Posterior vena cava (tissue), 2 donors: ENCODE results near the gene RPL36AL. TPM values are rescaled to one million over a fixed set of nuclear protein-coding genes. Genes with fewer than 3 reads are reported as not detected.
"Not testable (repeated sequence)": the region's sequence is repeated elsewhere in the genome, so short reads cannot be mapped to it uniquely, and the experiment has no call there.

Source experiments
- DNase-seq: peaks from one replicate; pipeline ENCODE4 v3.0.0-alpha.2; 2020; ENCODE audit warnings: low spot score
- intact Hi-C, 2 donors: fragments of 100-400 bp; cut with DNase I; formaldehyde crosslinking; loops; one replicate each; pipeline versions ENCODE4 v1.14.1 to v1.14.2; 2022 to 2023
- total RNA-seq, 2 donors: library from RNA; stranded (reverse); fragmentation: NEBNext Ultra II Directional; extraction: Animal tissue kit (Norgen Biotek cat#: 25700); gene quantifications; one replicate each; pipeline ENCODE4 v1.2.1, GENCODE V29; 2021
- donor health status: DM: yes; HTN: yes; CAD: no.
- donor health status: DM: yes; HTN: yes; CAD: no.

The RPL36AL gene
- total RNA-seq, 2 donors from 2014 or later = 130 to 144 TPM

DNA sequence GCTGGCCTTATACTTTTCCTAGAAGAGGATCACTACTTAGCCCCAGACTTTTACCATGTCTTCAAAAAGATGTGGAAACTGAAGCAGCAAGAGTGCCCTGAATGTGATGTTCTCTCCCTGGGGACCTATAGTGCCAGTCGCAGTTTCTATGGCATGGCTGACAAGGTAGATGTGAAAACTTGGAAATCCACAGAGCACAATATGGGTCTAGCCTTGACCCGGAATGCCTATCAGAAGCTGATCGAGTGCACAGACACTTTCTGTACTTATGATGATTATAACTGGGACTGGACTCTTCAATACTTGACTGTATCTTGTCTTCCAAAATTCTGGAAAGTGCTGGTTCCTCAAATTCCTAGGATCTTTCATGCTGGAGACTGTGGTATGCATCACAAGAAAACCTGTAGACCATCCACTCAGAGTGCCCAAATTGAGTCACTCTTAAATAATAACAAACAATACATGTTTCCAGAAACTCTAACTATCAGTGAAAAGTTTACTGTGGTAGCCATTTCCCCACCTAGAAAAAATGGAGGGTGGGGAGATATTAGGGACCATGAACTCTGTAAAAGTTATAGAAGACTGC is 1.7 kb upstream of the RPL36AL start:
- intact Hi-C loops = no loop called here
- no peak for DNase-seq

- intact Hi-C loops = no loop called here
Measured at GRCh38 chr14:49621114-49621881, 872 bp upstream of the RPL36AL start.

DNA sequence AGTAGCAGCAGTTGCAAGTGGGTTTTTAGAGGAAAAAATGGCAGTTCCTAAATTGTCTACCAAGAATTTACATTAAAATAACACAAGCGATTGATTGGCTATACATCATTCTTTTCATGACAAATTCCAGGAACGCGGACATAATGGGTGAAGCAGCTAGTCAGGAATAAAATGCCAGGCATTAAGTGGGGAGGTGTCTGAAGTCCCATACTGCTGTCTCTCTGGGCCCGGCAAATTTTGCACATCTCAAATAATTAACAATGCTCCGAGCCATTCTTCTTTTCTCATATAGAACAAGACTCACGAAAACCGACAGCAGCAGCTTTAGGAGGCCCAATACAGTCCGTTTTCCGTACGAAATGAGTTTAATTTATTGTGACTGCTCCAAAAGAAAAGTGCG is 696 bp downstream of the RPL36AL start:
- intact Hi-C loops = no loop called here
- no peak for DNase-seq

More at GRCh38 chr14:49621114-49621881, 872 bp upstream of the RPL36AL start:
- DNase-seq = peak; percentile 96

DNA sequence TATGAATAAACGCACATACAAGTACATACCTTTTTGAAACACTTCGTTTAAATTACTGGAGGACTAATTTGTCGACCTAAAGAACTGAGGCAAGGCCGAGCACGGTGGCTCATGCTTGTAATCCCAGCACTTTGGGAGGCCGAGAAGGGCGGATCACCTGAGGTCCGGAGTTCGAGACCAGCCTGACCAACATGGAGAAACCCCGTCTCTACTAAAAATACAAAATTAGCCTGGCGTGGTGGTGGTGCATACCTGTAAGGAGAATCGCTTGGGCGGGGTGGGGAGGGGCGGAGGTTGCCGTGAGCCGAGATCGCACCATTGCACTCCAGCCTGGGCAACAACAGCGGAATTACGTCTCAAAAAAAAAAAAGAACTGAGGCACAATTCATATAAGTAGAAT is 1.2 kb downstream of the RPL36AL start:
- intact Hi-C loops = not testable (repeated sequence)

DNA sequence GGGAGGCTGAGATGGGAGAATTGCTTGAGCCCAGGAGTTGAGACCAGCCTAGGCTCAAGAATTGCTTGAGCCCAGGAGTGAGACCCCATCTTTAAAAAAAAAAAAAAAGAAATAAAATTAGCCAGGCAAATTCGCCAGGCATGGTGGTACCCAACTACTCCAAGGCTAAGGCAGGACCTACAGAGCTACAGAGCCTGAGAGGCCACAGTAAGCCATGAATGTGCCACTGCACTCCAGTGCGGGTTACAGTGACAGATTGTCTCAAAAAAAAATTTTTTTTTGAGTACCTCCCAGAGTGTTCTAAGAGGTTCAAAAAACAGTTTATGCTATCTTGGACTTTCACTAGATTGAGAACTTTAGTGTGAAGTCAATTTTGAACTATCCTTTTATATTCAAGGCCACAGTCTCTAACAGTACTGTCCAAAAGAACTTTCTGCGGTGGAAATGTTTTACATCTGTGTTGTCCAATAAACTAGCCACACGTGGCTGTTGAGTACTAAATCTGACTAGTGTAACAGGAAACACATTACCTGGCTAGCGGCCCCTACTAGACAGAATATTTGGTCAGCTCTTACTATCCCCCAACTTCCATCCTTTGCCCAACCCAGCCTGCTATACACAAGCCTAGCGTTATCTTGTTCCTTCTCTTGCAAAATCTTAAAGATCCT is 2.4 kb downstream of the RPL36AL start:
- DNase-seq = no peak
- intact Hi-C loops = no loop called here

More for the DNA sequence above, 1.2 kb downstream of the RPL36AL start:
- not testable (repeated sequence) for DNase-seq

- intact Hi-C loops = no loop called here
- DNase-seq = no peak
Measured at GRCh38 chr14:49615776-49616175, 4.7 kb downstream of the RPL36AL start.

GRCh38 chr14:49614196-49614595 is 6.2 kb downstream of the RPL36AL start:
- intact Hi-C loops = loop anchor here in 1 of 2 donors (5.0 kb wide), 1 partner anchor 1027 kb away; no protein-coding TSS in a partner anchor
- DNase-seq = no peak

- intact Hi-C loops = loop anchor here in 1 of 2 donors (5.0 kb wide), 1 partner anchor 1025 kb away; no protein-coding TSS in a partner anchor
- DNase-seq = no peak
Measured at GRCh38 chr14:49612671-49613070, 7.8 kb downstream of the RPL36AL start.

- intact Hi-C loops = loop anchor here in 1 of 2 donors (5.0 kb wide), 1 partner anchor 1025 kb away; no protein-coding TSS in a partner anchor
Measured at GRCh38 chr14:49612251-49612650, 8.2 kb downstream of the RPL36AL start.

DNA sequence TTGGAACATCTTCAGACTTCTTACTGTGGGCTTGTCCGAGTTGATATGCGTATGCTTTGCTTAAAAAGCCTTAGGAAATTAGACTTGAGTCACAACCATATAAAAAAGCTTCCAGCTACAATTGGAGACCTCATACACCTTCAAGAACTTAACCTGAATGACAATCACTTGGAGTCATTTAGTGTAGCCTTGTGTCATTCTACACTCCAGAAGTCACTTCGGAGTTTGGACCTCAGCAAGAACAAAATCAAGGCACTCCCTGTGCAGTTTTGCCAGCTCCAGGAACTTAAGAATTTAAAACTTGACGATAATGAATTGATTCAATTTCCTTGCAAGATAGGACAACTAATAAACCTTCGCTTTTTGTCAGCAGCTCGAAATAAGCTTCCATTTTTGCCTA is 12.8 kb downstream of the RPL36AL start:
- intact Hi-C loops = no loop called here
- DNase-seq = no peak

More at GRCh38 chr14:49612251-49612650, 8.2 kb downstream of the RPL36AL start:
- DNase-seq = no peak

GRCh38 chr14:49598485-49599300 is 21.7 kb downstream of the RPL36AL start, which contains the start of gene LRR1:
LRR1 (plus strand) TSS chr14:49598940; CDS start chr14:49599021, 81 bp downstream.
- intact Hi-C loops = no loop called here
- peak; percentile 96 for DNase-seq

- intact Hi-C loops = no loop called here
- DNase-seq = no peak
Measured at GRCh38 chr14:49598189-49598484, 22.3 kb downstream of the RPL36AL start.

GRCh38 chr14:49594347-49595091 is 25.9 kb downstream of the RPL36AL start:
- intact Hi-C loops = no loop called here
- DNase-seq = no peak

DNA sequence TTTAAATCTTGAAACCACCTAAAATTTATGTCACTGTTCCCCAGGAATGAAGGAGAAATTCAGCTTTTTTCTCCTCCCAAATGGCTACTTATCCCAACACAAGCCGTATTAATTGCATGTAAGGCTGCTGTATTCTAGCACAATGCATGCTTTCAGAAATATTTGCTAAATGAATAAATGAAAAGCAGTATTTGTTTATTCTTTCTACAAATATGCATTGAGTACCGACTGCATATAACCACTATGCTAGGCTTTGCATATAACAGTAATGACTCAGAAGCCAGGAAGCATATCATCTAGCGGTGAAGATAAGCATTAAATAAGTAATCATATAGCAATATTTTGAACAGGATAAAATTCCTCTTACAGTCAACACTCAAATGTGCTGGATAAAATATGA is 27.4 kb downstream of the RPL36AL start:
- intact Hi-C loops = no loop called here
- DNase-seq = no peak

DNA sequence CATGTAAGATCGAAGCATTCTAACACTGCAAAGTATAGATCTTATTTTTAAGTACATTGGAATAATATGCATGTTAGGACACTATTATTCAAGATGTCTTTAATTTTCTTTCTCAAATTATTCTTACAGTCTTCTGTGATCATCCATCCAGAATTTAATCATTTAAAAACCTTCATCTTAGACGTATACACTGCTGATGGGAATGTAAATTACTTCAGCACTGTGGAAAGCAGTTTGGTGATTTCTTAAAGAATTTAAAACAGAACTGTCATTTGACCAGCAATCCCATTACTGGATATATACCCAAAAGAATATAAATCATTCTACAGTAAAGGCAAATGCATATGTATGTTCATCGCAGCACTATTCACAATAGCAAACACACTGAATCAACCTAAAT is 31.0 kb downstream of the RPL36AL start:
- DNase-seq = no peak
- intact Hi-C loops = no loop called here

- intact Hi-C loops = no loop called here
- DNase-seq = no peak
Measured at GRCh38 chr14:49586673-49587460, 33.6 kb downstream of the RPL36AL start.

- intact Hi-C loops = no loop called here
- peak; percentile 99 for DNase-seq
Measured at GRCh38 chr14:49585803-49586672, 34.4 kb downstream of the RPL36AL start, which contains the start of gene RPS29. RPS29 (minus strand) TSS chr14:49586380; CDS start chr14:49586346, 34 bp downstream.
